HepG2 (cell line): ENCODE data around the gene NT5C1B. TPM values are rescaled to one million over a fixed set of nuclear protein-coding genes. Genes with fewer than 3 reads are reported as not detected.

Source experiments
- ATF7 ChIP-seq, 2 experiments: fragments of 450-650 bp in 1 of 2; sonication (generic) in 1 of 2; formaldehyde crosslinking in 1 of 2; IDR thresholded peaks; 2 replicates each; pipeline versions ENCODE4 v1.4.0 to v1.6.1; 2016 to 2020; ENCODE audit warnings: antibody characterized with exemption in 1 of 2, mild to moderate bottlenecking in 1 of 2, missing genetic modification reagents in 1 of 2
- GATAD2A ChIP-seq: IDR thresholded peaks from 2 replicates; pipeline ENCODE4 v1.6.1; 2016
- HHEX ChIP-seq: IDR thresholded peaks from 2 replicates; pipeline ENCODE4 v1.6.1; 2016; ENCODE audit warnings: control low read depth
- HOMEZ ChIP-seq: IDR thresholded peaks from 2 replicates; pipeline ENCODE4 v1.6.1; 2016; ENCODE audit warnings: low read depth
- HOXA3 ChIP-seq: sonication (generic); formaldehyde crosslinking; IDR thresholded peaks from 2 replicates; pipeline ENCODE4 v1.5.0; 2020; ENCODE audit warnings: missing genetic modification reagents
- KDM1A ChIP-seq: IDR thresholded peaks from 2 replicates; pipeline ENCODE4 v1.6.1; 2016; ENCODE audit warnings: missing compliant biosample characterization
- MIER3 ChIP-seq: IDR thresholded peaks from 2 replicates; pipeline ENCODE4 v1.6.1; 2016; ENCODE audit warnings: missing compliant biosample characterization, borderline replicate concordance
- PRDM15 ChIP-seq: sonication (generic); formaldehyde crosslinking; IDR thresholded peaks from 2 replicates; pipeline ENCODE4 v1.4.0; 2020; ENCODE audit warnings: missing genetic modification reagents
- SP140L ChIP-seq: sonication (generic); formaldehyde crosslinking; IDR thresholded peaks from 2 replicates; pipeline ENCODE4 v1.4.0; 2020; ENCODE audit warnings: missing genetic modification reagents, borderline replicate concordance
- SP5 ChIP-seq: IDR thresholded peaks from 2 replicates; pipeline ENCODE4 v1.6.1; 2016; ENCODE audit warnings: low read depth, borderline replicate concordance
- SRY ChIP-seq: sonication (generic); formaldehyde crosslinking; IDR thresholded peaks from 2 replicates; pipeline ENCODE4 v1.8.0; 2022; ENCODE audit warnings: mild to moderate bottlenecking, missing genetic modification reagents
- TAF1 ChIP-seq: sonication (generic); formaldehyde crosslinking; IDR thresholded peaks from 2 replicates; pipeline ENCODE4 v1.4.0; 2020; ENCODE audit warnings: missing genetic modification reagents
- YEATS2 ChIP-seq: sonication (generic); formaldehyde crosslinking; IDR thresholded peaks from 2 replicates; pipeline ENCODE4 v1.4.0; 2020; ENCODE audit warnings: missing genetic modification reagents, borderline replicate concordance
- ZBTB10 ChIP-seq: sonication (generic); formaldehyde crosslinking; IDR thresholded peaks from 2 replicates; pipeline ENCODE4 v1.4.0; 2020; ENCODE audit warnings: missing genetic modification reagents, borderline replicate concordance
- ZFP37 ChIP-seq: sonication (generic); formaldehyde crosslinking; IDR thresholded peaks from 2 replicates; pipeline ENCODE4 v1.4.0; 2020; ENCODE audit warnings: missing genetic modification reagents, borderline replicate concordance
- ZMYM3 ChIP-seq: sonication (generic); formaldehyde crosslinking; IDR thresholded peaks from 2 replicates; pipeline ENCODE4 v1.5.1; 2020; ENCODE audit warnings: mild to moderate bottlenecking, missing genetic modification reagents
- ZNF180 ChIP-seq: sonication (generic); formaldehyde crosslinking; IDR thresholded peaks from 2 replicates; pipeline ENCODE4 v1.4.0; 2020; ENCODE audit warnings: low read depth, missing genetic modification reagents, borderline replicate concordance
- ZSCAN12 ChIP-seq: sonication (generic); formaldehyde crosslinking; IDR thresholded peaks from 2 replicates; pipeline ENCODE4 v1.9.0; 2021; ENCODE audit warnings: mild to moderate bottlenecking, missing genetic modification reagents
- polyA plus RNA-seq, 8 experiments: library from polyadenylated mRNA; depleted of rRNA in 3 of 8; stranded (reverse) in 7 of 8; unstranded in 1 of 8; fragments of >200 nt; fragmentation: Illumina TruSeq in 4 of 8; extraction: Trizol in 4 of 8; gene quantifications; 2 replicates each; pipeline versions ENCODE4 v1.2.1 to v1.2.3, GENCODE V29; 2011 to 2016; ENCODE audit warnings: low read depth in 4 of 8, missing spikeins in 1 of 8, mixed read lengths in 1 of 8; ENCODE audit not compliant: insufficient read depth in 1 of 8
- total RNA-seq, 5 experiments: library from RNA; depleted of rRNA; stranded (reverse); fragments of >200 nt; fragmentation: Illumina TruSeq; extraction: Trizol; gene quantifications; 2 replicates each; pipeline ENCODE4 v1.2.3, GENCODE V29; 2016; ENCODE audit warnings: low read depth in 1 of 5
- TF ChIP-seq, protein P1 (sequence below): sonication (generic); formaldehyde crosslinking; conservative IDR thresholded peaks from 2 replicates; pipeline ENCODE4 v1.4.0; 2020; ENCODE audit warnings: missing genetic modification reagents
- TF ChIP-seq, protein P2 (sequence below): sonication (generic); formaldehyde crosslinking; IDR thresholded peaks from 2 replicates; pipeline ENCODE4 v1.5.0; 2020; ENCODE audit warnings: missing genetic modification reagents, mild to moderate bottlenecking, borderline replicate concordance

Gene NT5C1B
- total and polyA plus RNA-seq, 2 of the 13 experiments (the other 11 are each of a cell fraction or from before 2014, with no cell fraction given) = not detected

DNA sequence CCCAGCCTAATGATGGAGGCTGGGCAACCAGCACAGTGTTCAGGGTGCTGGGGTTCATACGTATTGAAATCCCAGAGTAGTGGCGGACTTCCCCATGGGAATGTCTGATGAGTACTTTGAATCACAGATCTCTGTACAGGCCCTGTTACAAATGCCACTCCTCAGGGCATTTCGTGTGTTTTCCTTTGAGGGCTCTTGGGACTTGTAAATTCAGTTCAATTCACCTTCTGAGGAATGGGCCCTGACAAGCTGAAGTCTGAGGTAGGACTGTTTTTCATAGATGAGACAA is 28.6 kb downstream of the NT5C1B start (continued):
- TF ChIP-seq HOMEZ (no peak), SRY (CRISPR knock-in tag) (no peak), ZNF180 (CRISPR knock-in tag) (no peak), SP140L (CRISPR knock-in tag) (0 out of 2 replicates have a peak, but pooled peaks have one; percentile 9), KDM1A (CRISPR knock-in tag) (no peak), ATF7 (IDR thresholded peaks at IDR 0.05) (no peak), ATF7 (CRISPR knock-in tag; IDR thresholded peaks at IDR 0.05) (no peak), TAF1 (CRISPR knock-in tag) (peak; percentile 77), PRDM15 (CRISPR knock-in tag) (no peak), MIER3 (CRISPR knock-in tag) (no peak), HOXA3 (CRISPR knock-in tag) (no peak), ZSCAN12 (CRISPR knock-in tag) (0 out of 2 replicates have a peak, but pooled peaks have one; percentile 57), HHEX (CRISPR knock-in tag) (no peak; the same call in 1 of the 2 replicates), SP5 (no peak; the same call in 1 of the 2 replicates), ZFP37 (no peak), ZBTB10 (CRISPR knock-in tag) (no peak), YEATS2 (CRISPR knock-in tag) (peak; percentile 25; the same call in 1 of the 2 replicates), ZMYM3 (CRISPR knock-in tag) (no peak), GATAD2A (CRISPR knock-in tag) (0 out of 2 replicates have a peak, but pooled peaks have one; percentile 55)
- TF ChIP-seq, protein P1, sequence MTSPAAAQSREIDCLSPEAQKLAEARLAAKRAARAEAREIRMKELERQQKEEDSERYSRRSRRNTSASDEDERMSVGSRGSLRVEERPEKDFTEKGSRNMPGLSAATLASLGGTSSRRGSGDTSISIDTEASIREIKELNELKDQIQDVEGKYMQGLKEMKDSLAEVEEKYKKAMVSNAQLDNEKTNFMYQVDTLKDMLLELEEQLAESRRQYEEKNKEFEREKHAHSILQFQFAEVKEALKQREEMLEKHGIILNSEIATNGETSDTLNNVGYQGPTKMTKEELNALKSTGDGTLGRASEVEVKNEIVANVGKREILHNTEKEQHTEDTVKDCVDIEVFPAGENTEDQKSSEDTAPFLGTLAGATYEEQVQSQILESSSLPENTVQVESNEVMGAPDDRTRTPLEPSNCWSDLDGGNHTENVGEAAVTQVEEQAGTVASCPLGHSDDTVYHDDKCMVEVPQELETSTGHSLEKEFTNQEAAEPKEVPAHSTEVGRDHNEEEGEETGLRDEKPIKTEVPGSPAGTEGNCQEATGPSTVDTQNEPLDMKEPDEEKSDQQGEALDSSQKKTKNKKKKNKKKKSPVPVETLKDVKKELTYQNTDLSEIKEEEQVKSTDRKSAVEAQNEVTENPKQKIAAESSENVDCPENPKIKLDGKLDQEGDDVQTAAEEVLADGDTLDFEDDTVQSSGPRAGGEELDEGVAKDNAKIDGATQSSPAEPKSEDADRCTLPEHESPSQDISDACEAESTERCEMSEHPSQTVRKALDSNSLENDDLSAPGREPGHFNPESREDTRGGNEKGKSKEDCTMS = no peak
- TF ChIP-seq, protein P2, sequence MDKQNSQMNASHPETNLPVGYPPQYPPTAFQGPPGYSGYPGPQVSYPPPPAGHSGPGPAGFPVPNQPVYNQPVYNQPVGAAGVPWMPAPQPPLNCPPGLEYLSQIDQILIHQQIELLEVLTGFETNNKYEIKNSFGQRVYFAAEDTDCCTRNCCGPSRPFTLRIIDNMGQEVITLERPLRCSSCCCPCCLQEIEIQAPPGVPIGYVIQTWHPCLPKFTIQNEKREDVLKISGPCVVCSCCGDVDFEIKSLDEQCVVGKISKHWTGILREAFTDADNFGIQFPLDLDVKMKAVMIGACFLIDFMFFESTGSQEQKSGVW (CRISPR knock-in tag) = no peak
